Measurements from ENCODE around the gene HS1BP3.

The HS1BP3 gene

DNA sequence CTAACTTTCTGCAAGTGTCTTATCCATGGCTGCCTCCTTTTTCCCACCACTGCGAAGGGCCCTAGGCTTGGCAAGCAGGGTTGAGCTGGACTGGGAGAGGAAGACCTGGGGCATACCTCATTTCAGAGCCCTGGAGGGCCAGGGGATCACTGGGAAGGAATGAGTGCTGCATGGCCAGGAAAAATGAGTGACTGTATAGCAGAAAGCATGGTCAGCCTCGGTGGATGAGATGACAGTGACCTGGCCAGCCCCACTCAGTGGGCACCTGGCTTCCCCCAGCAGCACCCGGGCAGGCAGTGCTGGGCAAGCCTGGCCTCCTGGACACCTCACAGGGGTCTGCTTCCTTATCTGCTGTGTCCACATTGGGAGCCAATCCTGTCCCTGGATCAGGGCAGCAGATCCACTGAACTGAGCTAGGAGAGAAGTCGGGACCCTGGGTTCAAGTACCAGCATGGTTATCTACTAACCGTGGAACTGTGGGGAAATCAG, 76.4 kb downstream of the HS1BP3 start:
- DNase-seq = no peak

- peak in 37 of 56 donors; percentile 9 to 66 (median 41) for DNase-seq
Measured at GRCh38 chr2:20573620-20574422, 77.1 kb downstream of the HS1BP3 start.

DNA sequence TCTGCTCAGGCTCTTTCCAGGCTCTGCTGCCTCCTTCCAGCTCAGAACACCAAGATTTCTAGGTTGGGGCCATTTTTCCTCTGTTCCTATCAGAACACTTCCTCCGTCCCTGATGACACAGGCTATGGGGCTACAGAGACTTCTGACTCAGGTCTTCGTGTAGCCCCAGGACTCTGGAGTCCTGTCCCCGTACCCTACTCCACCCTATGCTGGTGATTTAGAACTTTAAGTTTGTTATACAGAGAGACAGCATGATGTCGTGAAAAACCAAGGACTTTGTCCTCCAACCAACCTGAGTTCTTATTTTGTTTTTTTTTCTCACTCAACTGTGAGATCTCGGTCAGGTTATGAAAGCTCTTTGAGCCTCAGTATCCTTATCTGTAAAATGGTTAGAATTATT, 78.7 kb downstream of the HS1BP3 start:
- no peak for DNase-seq

GRCh38 chr2:20571644-20572215, 79.2 kb downstream of the HS1BP3 start:
- DNase-seq = no peak

- DNase-seq = no peak
Measured at GRCh38 chr2:20571231-20571630, 79.7 kb downstream of the HS1BP3 start.

- DNase-seq = no peak
Measured at GRCh38 chr2:20570249-20570648, 80.6 kb downstream of the HS1BP3 start.

DNA sequence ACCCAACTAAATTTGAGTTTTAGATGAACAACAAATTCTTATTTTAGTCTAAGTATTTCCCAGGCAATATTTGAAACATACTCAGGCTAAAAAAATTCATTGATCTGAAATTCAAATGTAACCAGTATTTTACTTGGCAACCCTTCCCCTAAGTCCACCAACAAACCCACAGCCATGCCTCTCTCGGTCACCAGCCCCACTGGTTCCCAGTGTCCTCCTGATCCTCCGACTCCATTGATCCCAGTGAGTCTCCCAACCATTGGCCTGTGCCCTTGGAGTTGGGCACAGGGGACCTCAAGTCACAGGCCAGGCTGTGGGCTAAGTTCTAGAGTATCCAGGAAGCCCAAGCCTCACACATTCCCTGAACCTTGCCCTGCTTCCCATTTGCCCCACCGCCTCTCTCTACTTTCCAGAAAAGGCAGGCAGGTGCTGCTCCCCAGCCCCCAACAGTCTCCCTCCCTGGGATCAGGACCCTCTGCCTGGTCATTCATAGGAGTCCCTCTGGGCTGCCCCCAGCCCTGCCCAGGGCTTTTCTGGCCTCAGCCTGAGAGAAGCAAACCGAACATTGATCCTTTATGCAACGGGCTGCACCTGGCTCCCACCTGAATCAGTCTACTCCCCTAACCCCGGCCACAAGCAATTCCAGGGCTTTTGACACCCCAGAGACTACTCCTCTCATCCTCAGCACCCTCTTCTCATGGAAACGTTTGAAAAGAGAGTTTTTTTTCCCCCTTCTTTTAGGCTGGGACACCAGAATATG, 81.3 kb downstream of the HS1BP3 start:
- DNase-seq = no peak

GRCh38 chr2:20568501-20569463, 82.1 kb downstream of the HS1BP3 start:
- no peak for DNase-seq

DNA sequence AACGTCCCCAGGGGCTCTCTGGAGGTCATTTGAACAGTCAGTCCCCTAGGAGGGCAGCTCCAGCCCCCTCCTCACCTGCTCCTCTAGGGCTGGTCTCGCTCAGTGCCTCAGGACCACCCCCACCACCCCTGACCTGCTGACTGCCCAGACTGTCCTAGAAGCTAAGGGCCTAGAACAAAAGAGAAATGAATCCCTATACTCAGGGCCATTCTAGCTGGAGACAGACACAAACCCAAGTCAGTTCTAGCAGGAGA, 83.0 kb downstream of the HS1BP3 start:
- DNase-seq = no peak

Measured in nucleus accumbens (tissue), 56 donors.